GM23248 (cell line): Measurements from ENCODE around the gene SPINT2.

Experiments
- EZH2 ChIP-seq: fragments of 200-600 bp; sonication (generic); IDR thresholded peaks from 2 replicates; pipeline ENCODE4 v1.6.1; 2018; ENCODE audit warnings: antibody characterized with exemption, mild to moderate bottlenecking; ENCODE audit not compliant: insufficient read depth, poor library complexity, severe bottlenecking
- EZH2phosphoT487 ChIP-seq: fragments of 200-600 bp; sonication (generic); IDR thresholded peaks from 2 replicates; pipeline ENCODE4 v1.6.1; 2018; ENCODE audit warnings: antibody characterized with exemption, moderate library complexity, mild to moderate bottlenecking, low read depth; ENCODE audit not compliant: insufficient read depth

DNA sequence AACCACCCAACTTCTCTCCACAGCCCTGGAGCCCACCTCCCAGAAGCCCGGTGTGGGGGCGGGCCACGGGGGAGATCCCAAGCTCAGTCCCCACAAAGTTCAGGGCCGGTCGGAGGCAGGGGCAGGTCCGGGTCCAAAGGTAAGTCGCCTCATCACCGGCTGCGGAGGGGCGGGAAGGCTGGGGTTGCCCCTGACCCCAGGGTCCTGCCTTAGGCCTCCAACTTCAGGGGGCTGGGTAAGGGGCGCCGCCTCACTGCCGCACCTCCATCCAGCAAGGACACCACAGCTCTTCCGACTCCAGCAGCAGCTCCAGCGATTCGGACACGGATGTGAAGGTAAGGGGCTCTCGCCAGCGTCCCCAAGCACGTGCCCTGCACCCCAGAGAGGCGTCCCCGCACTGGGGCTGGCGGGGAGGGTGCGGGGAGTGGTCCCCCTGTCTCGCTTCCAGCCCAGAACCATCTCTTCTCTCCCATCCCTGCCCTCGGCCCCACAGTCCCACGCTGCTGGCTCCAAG is 40.0 kb downstream of the SPINT2 start:
- no peak for TF ChIP-seq EZH2phosphoT487
- no peak for TF ChIP-seq EZH2
